Liver (tissue), 9 donors: Measurements from ENCODE around the gene RPH3AL. TPM values are rescaled to one million over a fixed set of nuclear protein-coding genes. Genes with fewer than 3 reads are reported as not detected.

Experiments used
- DNase-seq: peaks from one replicate; pipeline ENCODE4 v3.0.0-alpha.2; 2017; ENCODE audit warnings: low spot score
- H3K27ac ChIP-seq, 2 donors: one replicate each; pipeline ENCODE4 v1.7.0; 2013; ENCODE audit warnings: inconsistent platforms in 2 of 2, low read length in 2 of 2, control low read depth in 1 of 2, low read depth in 1 of 2, mild to moderate bottlenecking in 1 of 2
- H3K27me3 ChIP-seq, 4 donors: one replicate each; pipeline versions ENCODE4 v1.6.1 to v1.7.0; 2013; ENCODE audit warnings: low read length in 3 of 4, inconsistent platforms in 1 of 4, mild to moderate bottlenecking in 1 of 4, moderate library complexity in 1 of 4; ENCODE audit not compliant: control insufficient read depth in 4 of 4, insufficient read depth in 4 of 4
- H3K36me3 ChIP-seq, 4 donors: one replicate each; pipeline versions ENCODE4 v1.6.1 to v1.7.0; 2013; ENCODE audit warnings: low read length in 3 of 4, mild to moderate bottlenecking in 3 of 4, low read depth in 1 of 4, moderate library complexity in 1 of 4; ENCODE audit not compliant: control insufficient read depth in 4 of 4, insufficient read depth in 3 of 4
- H3K4me1 ChIP-seq, 4 donors: one replicate each; pipeline versions ENCODE4 v1.6.1 to v1.7.0; 2013; ENCODE audit warnings: low read length in 3 of 4, mild to moderate bottlenecking in 3 of 4, moderate library complexity in 1 of 4; ENCODE audit not compliant: control insufficient read depth in 4 of 4, insufficient read depth in 4 of 4
- H3K4me3 ChIP-seq, 3 donors: one replicate each; pipeline versions ENCODE4 v1.6.1 to v1.7.0; 2013; ENCODE audit warnings: low read length in 3 of 3, control low read depth in 1 of 3, low read depth in 1 of 3, mild to moderate bottlenecking in 1 of 3
- H3K9ac ChIP-seq, 2 donors: one replicate each; pipeline ENCODE4 v1.7.0; 2013; ENCODE audit warnings: low read length in 2 of 2, mild to moderate bottlenecking in 2 of 2, moderate library complexity in 2 of 2, control low read depth in 1 of 2, low read depth in 1 of 2
- H3K9me3 ChIP-seq, 4 donors: one replicate each; pipeline versions ENCODE4 v1.6.1 to v1.7.0; 2013; ENCODE audit warnings: low read length in 3 of 4; ENCODE audit not compliant: control insufficient read depth in 4 of 4
- EGR1 ChIP-seq, 2 donors: IDR thresholded peaks; 2 replicates each; pipeline ENCODE4 v1.6.1; 2016 to 2018; ENCODE audit warnings: antibody characterized with exemption in 2 of 2, low read depth in 2 of 2
- FOXA1 ChIP-seq: IDR thresholded peaks from 2 replicates; pipeline ENCODE4 v1.6.1; 2016; ENCODE audit warnings: antibody characterized with exemption
- FOXA2 ChIP-seq: IDR thresholded peaks from 2 replicates; pipeline ENCODE4 v1.6.1; 2016; ENCODE audit warnings: antibody characterized with exemption
- GABPA ChIP-seq, 2 donors: IDR thresholded peaks in 1 of 2; conservative IDR thresholded peaks in 1 of 2; 2 replicates each; pipeline ENCODE4 v1.6.1; 2016; ENCODE audit warnings: antibody characterized with exemption in 2 of 2, mild to moderate bottlenecking in 1 of 2, moderate library complexity in 1 of 2
- HNF4A ChIP-seq, 2 donors: conservative IDR thresholded peaks; 2 replicates each; pipeline ENCODE4 v1.6.1; 2016; ENCODE audit warnings: antibody characterized with exemption in 2 of 2, mild to moderate bottlenecking in 2 of 2
- HNF4G ChIP-seq: IDR thresholded peaks from 2 replicates; pipeline ENCODE4 v1.6.1; 2016; ENCODE audit warnings: antibody characterized with exemption
- JUND ChIP-seq, 2 donors: IDR thresholded peaks; 2 replicates each; pipeline ENCODE4 v1.6.1; 2016; ENCODE audit warnings: antibody characterized with exemption in 2 of 2
- NR2F2 ChIP-seq: IDR thresholded peaks from 2 replicates; pipeline ENCODE4 v1.6.1; 2016; ENCODE audit warnings: antibody characterized with exemption
- RAD21 ChIP-seq, 2 donors: IDR thresholded peaks; 2 replicates each; pipeline ENCODE4 v1.6.1; 2016; ENCODE audit warnings: antibody characterized with exemption in 2 of 2, mild to moderate bottlenecking in 2 of 2
- RXRA ChIP-seq, 2 donors: IDR thresholded peaks; 2 replicates each; pipeline ENCODE4 v1.6.1; 2017 to 2018; ENCODE audit warnings: antibody characterized with exemption in 2 of 2, mild to moderate bottlenecking in 1 of 2
- SP1 ChIP-seq: IDR thresholded peaks from 2 replicates; pipeline ENCODE4 v1.6.1; 2018; ENCODE audit warnings: antibody characterized with exemption, mild to moderate bottlenecking
- TAF1 ChIP-seq: conservative IDR thresholded peaks from 2 replicates; pipeline ENCODE4 v1.6.1; 2016; ENCODE audit warnings: antibody characterized with exemption, mild to moderate bottlenecking
- YY1 ChIP-seq: IDR thresholded peaks from 2 replicates; pipeline ENCODE4 v1.6.1; 2016; ENCODE audit warnings: antibody characterized with exemption, mild to moderate bottlenecking
- WGBS: extraction: QIAGEN DNeasy Blood & Tissue Kit; methylation state at CpG from one replicate; pipeline ENCODE4 v1.1.7; 2013; 5-methylcytosine and 5-hydroxymethylcytosine counted together
- polyA plus RNA-seq, 2 donors: library from polyadenylated mRNA; stranded (reverse) in 1 of 2; unstranded in 1 of 2; fragments of 200-250 nt in 1 of 2; fragments of >200 nt in 1 of 2; fragmentation: Nextera tagmentation in 1 of 2; extraction: Ambion mirVana in 1 of 2; gene quantifications; one replicate each; pipeline versions ENCODE4 v1.2.1 to v1.2.3, GENCODE V29; 2013 to 2015
- total RNA-seq, 2 donors: library from RNA; depleted of rRNA; stranded (reverse); fragments of >200 nt; gene quantifications; one replicate each; pipeline ENCODE4 v1.2.3, GENCODE V29; 2014
- TF ChIP-seq, protein P1 (sequence below): IDR thresholded peaks from 2 replicates; pipeline ENCODE4 v1.6.1; 2016; ENCODE audit warnings: antibody characterized with exemption
- TF ChIP-seq, protein P2 (sequence below): IDR thresholded peaks from 2 replicates; pipeline ENCODE4 v1.6.1; 2016; ENCODE audit warnings: antibody characterized with exemption
- TF ChIP-seq, protein P3 (sequence below): IDR thresholded peaks from 2 replicates; pipeline ENCODE4 v1.6.1; 2016; ENCODE audit warnings: antibody characterized with exemption
- TF ChIP-seq, protein P4 (sequence below): IDR thresholded peaks from 2 replicates; pipeline ENCODE4 v1.6.1; 2016; ENCODE audit warnings: antibody characterized with exemption, mild to moderate bottlenecking
- TF ChIP-seq, protein P5 (sequence below): fragments of 150-350 bp; IDR thresholded peaks from 2 replicates; pipeline ENCODE4 v1.5.1; 2017; ENCODE audit warnings: improper control_type of control experiment, low read depth, low read length; ENCODE audit not compliant: missing input control
- donor health status: healthy.
- donor health status: healthy.
- donor health status: healthy.
- donor health status: healthy.
- donor health status: healthy.

The RPH3AL gene
- total and polyA plus RNA-seq, 4 donors: 8.5 to 52.5 (median 13.9) TPM

DNA sequence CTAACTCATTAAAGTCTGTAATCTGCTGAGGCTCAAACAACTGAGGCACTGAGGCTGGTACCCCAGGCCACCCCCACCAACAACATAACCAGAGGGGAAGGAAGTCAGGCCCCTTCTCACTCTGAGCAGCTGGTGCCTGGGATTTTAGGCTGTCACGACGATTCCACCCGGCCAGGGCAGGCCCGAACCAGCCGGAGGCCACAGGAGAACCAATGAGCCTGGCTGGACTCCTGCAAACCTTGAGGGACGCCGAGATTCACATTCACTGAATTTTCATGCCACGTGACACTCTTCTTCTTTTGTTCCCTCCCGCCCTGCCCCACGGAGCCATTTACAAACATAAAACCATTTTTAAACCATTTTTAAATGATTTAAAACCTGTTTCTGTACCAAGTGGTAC, 48.1 kb downstream of the RPH3AL start:
- no peak for DNase-seq
- WGBS: 82% methylated on average over 10 of the region's 10 CpGs
- H3K27me3 ChIP-seq: no peaks in the 10 kb centered on the region
- H3K4me1 ChIP-seq: no peaks in the 10 kb centered on the region
- TF ChIP-seq RXRA (IDR thresholded peaks at IDR 0.05): no peak
- TF ChIP-seq EGR1 (IDR thresholded peaks at IDR 0.05; ENCODE audit: low read depth in 2 of 2): no peak
- no peak for TF ChIP-seq TAF1
- TF ChIP-seq HNF4A (conservative IDR thresholded peaks at IDR 0.05): no peak
- no peak for TF ChIP-seq YY1
- no peak for TF ChIP-seq FOXA2
- TF ChIP-seq JUND (IDR thresholded peaks at IDR 0.05): no peak
- TF ChIP-seq, protein P1, sequence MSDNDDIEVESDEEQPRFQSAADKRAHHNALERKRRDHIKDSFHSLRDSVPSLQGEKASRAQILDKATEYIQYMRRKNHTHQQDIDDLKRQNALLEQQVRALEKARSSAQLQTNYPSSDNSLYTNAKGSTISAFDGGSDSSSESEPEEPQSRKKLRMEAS: no peak
- TF ChIP-seq NR2F2: no peak
- TF ChIP-seq GABPA (IDR thresholded peaks at IDR 0.05 in 1 of 2, conservative IDR thresholded peaks at IDR 0.05 in 1 of 2): no peak
- TF ChIP-seq HNF4G: no peak
- no peak for TF ChIP-seq FOXA1
- TF ChIP-seq, protein P2, sequence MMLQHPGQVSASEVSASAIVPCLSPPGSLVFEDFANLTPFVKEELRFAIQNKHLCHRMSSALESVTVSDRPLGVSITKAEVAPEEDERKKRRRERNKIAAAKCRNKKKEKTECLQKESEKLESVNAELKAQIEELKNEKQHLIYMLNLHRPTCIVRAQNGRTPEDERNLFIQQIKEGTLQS: no peak
- no peak for TF ChIP-seq RAD21 (IDR thresholded peaks at IDR 0.05)
- TF ChIP-seq, protein P3, sequence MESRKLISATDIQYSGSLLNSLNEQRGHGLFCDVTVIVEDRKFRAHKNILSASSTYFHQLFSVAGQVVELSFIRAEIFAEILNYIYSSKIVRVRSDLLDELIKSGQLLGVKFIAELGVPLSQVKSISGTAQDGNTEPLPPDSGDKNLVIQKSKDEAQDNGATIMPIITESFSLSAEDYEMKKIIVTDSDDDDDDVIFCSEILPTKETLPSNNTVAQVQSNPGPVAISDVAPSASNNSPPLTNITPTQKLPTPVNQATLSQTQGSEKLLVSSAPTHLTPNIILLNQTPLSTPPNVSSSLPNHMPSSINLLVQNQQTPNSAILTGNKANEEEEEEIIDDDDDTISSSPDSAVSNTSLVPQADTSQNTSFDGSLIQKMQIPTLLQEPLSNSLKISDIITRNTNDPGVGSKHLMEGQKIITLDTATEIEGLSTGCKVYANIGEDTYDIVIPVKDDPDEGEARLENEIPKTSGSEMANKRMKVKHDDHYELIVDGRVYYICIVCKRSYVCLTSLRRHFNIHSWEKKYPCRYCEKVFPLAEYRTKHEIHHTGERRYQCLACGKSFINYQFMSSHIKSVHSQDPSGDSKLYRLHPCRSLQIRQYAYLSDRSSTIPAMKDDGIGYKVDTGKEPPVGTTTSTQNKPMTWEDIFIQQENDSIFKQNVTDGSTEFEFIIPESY: no peak
- TF ChIP-seq SP1: no peak
- TF ChIP-seq, protein P4, sequence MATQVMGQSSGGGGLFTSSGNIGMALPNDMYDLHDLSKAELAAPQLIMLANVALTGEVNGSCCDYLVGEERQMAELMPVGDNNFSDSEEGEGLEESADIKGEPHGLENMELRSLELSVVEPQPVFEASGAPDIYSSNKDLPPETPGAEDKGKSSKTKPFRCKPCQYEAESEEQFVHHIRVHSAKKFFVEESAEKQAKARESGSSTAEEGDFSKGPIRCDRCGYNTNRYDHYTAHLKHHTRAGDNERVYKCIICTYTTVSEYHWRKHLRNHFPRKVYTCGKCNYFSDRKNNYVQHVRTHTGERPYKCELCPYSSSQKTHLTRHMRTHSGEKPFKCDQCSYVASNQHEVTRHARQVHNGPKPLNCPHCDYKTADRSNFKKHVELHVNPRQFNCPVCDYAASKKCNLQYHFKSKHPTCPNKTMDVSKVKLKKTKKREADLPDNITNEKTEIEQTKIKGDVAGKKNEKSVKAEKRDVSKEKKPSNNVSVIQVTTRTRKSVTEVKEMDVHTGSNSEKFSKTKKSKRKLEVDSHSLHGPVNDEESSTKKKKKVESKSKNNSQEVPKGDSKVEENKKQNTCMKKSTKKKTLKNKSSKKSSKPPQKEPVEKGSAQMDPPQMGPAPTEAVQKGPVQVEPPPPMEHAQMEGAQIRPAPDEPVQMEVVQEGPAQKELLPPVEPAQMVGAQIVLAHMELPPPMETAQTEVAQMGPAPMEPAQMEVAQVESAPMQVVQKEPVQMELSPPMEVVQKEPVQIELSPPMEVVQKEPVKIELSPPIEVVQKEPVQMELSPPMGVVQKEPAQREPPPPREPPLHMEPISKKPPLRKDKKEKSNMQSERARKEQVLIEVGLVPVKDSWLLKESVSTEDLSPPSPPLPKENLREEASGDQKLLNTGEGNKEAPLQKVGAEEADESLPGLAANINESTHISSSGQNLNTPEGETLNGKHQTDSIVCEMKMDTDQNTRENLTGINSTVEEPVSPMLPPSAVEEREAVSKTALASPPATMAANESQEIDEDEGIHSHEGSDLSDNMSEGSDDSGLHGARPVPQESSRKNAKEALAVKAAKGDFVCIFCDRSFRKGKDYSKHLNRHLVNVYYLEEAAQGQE: no peak
- TF ChIP-seq, protein P5, sequence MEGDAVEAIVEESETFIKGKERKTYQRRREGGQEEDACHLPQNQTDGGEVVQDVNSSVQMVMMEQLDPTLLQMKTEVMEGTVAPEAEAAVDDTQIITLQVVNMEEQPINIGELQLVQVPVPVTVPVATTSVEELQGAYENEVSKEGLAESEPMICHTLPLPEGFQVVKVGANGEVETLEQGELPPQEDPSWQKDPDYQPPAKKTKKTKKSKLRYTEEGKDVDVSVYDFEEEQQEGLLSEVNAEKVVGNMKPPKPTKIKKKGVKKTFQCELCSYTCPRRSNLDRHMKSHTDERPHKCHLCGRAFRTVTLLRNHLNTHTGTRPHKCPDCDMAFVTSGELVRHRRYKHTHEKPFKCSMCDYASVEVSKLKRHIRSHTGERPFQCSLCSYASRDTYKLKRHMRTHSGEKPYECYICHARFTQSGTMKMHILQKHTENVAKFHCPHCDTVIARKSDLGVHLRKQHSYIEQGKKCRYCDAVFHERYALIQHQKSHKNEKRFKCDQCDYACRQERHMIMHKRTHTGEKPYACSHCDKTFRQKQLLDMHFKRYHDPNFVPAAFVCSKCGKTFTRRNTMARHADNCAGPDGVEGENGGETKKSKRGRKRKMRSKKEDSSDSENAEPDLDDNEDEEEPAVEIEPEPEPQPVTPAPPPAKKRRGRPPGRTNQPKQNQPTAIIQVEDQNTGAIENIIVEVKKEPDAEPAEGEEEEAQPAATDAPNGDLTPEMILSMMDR: no peak
- no peak overlapping the region for H3K27ac ChIP-seq
- H3K36me3 ChIP-seq: peaks cover 0 to 13% (median 10%) of the 10 kb centered on the region in 4 donors
- no peak overlapping the region for H3K4me3 ChIP-seq
- H3K9ac ChIP-seq: no peak overlapping the region
- no peaks in the 10 kb centered on the region for H3K9me3 ChIP-seq
